Lower leg skin (tissue), 4 donors: ENCODE measurements around the gene SMARCA2. TPM values are rescaled to one million over a fixed set of nuclear protein-coding genes. Genes with fewer than 3 reads are reported as not detected.

ENCODE experiments used
- DNase-seq, 2 donors: peaks; one replicate each; pipeline ENCODE4 v3.0.0-alpha.2; 2019; ENCODE audit warnings: low spot score in 2 of 2
- H3K4me3 ChIP-seq: fragments of 200-600 bp; sonication (generic); 2 replicates; pipeline ENCODE4 v1.5.1; 2017; ENCODE audit warnings: mild to moderate bottlenecking, low read depth; ENCODE audit not compliant: poor library complexity, severe bottlenecking
- CTCF ChIP-seq, 3 donors: fragments of 450-650 bp; IDR thresholded peaks; one replicate each; pipeline ENCODE4 v1.5.1; 2016; ENCODE audit warnings: antibody characterized with exemption in 3 of 3, mild to moderate bottlenecking in 3 of 3, moderate library complexity in 2 of 3
- POLR2A ChIP-seq, 2 donors: fragments of 450-650 bp; IDR thresholded peaks; one replicate each; pipeline ENCODE4 v1.6.1; 2016 to 2017; ENCODE audit warnings: antibody characterized with exemption in 2 of 2, mild to moderate bottlenecking in 1 of 2, moderate library complexity in 1 of 2
- WGBS, 2 donors: methylation state at CpG; one replicate each; pipeline ENCODE4 v1.1.5; 2018; 5-methylcytosine and 5-hydroxymethylcytosine counted together
- intact Hi-C: fragments of 100-400 bp; cut with DNase I; formaldehyde crosslinking; loops from one replicate; pipeline ENCODE4 v1.15.0; 2023; ENCODE audit warnings: low total_unique reads
- total RNA-seq, 4 donors: library from RNA; depleted of rRNA; stranded (reverse); fragments of >200 nt; gene quantifications; one replicate each; pipeline ENCODE4 v1.1.0, GENCODE V29; 2016

SMARCA2 gene
- total RNA-seq, 4 donors from 2014 or later: 111 to 130 (median 114) TPM

DNA sequence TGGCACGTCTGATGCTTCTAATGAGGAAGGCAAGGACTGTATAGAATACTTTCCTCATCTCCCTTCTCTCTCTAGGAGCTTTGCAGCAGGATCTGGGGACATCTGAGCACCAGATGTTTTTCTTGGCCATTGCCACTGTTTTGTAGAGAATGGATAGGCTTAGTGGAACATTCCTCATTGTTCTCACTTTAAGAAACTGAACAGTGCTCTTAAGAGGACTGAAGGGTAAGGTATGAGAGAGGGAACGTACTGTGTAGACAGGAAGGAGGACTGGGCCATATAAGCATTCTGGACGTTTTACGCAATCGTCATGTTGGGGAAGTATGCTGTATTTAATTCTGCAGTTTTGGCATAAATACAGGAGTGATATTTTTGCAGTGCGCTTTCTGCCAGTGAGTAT, 70.6 kb downstream of the SMARCA2 start:
- H3K4me3 ChIP-seq: no peak overlapping the region
- DNase-seq: peak in 1 of 2 donors; percentile 32
- intact Hi-C loops: no loop called here
- WGBS, 2 donors: 37 to 43% methylated on average over 6 of the region's 6 CpGs
- TF ChIP-seq POLR2A (IDR thresholded peaks at IDR 0.05) (no peak), CTCF (IDR thresholded peaks at IDR 0.05) (no peak)

DNA sequence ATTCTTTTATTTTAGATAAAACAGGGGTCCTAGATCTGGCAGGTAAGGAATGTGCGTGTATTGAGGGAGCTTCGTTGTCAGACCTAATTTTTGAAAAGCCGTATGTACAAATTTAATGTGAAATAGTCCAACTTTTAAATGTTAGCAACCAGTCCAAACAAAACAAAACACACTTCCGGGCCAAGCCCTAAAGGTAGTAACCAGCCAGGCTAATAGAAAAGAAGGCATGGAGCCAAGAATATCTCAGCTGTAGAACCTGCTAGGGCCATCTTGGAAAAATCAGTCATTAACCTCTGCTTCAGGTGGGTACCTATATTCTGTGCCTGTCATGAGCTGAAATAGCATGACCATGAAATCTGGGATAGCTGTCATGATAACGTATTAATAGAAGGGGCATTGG, 71.0 kb downstream of the SMARCA2 start:
- H3K4me3 ChIP-seq: no peak overlapping the region
- DNase-seq: no peak
- intact Hi-C loops: no loop called here
- WGBS, 2 donors: 47 to 52% methylated on average over 5 of the region's 5 CpGs
- TF ChIP-seq CTCF (IDR thresholded peaks at IDR 0.05) (no peak), POLR2A (IDR thresholded peaks at IDR 0.05) (no peak)

DNA sequence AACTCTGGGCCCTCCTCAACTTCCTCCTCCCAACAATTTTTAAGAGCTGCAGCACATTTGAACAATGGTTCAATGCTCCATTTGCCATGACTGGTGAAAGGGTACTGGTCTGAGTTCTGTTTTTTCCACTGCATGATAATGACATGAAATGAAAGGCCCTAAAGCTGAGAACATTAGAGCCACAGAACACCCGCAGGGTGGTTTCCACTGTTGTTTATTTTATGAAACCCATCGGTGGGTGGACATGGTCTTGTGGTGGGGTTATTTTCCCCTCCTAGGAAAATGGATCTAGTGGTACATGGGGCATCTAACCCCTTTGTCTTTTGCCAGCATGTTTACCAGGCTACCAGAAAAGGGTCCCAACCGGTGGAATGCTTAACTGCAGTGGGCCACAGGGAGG, 71.8 kb downstream of the SMARCA2 start:
- TF ChIP-seq CTCF (IDR thresholded peaks at IDR 0.05) (no peak), POLR2A (IDR thresholded peaks at IDR 0.05) (no peak)
- intact Hi-C loops: no loop called here
- 97% methylated on average over 3 of the region's 3 CpGs for WGBS, 2 donors
- H3K4me3 ChIP-seq: no peak overlapping the region
- DNase-seq: no peak

DNA sequence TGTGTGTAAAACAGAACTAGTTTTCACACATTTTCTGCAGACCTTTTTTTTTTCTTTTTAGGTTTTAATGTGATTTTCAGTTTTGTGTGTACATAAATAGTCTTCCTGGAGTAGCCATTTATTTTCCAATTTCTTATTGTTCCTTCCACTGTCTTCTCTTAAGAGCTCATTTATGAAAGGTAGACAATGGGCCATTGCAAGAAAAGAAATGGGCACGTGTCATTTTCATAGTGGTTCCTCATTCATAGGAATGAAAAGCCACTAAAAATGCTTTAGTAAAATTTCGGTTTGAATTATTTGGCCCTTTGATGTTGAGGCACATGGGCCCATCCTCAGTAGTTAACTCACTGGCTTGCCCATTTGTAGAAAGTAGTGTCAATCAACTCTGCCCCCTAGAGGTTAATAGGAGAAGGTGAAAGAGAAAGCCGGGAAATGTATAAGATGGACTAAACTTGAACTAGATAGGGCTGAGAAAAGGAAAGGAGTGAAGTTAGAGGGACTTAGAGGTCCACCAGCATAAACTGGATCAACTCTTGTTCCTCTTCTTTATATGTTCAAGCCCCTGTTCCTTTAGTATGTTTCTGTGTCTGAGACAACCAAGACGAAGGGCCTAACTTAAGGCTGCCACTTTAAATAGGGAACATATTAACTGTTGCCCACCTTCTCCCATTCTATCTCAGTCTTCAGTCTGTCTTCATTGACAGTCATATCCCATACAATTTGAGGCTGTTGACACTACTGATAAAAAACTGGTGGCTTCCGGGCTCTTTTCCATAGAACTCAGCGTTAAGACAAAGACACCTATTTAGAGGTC, 72.6 kb downstream of the SMARCA2 start:
- WGBS, 2 donors: 84% methylated on average over 6 of the region's 6 CpGs
- DNase-seq: no peak
- H3K4me3 ChIP-seq: no peak overlapping the region
- intact Hi-C loops: no loop called here
- TF ChIP-seq CTCF (IDR thresholded peaks at IDR 0.05): no peak
- no peak for TF ChIP-seq POLR2A (IDR thresholded peaks at IDR 0.05)

DNA sequence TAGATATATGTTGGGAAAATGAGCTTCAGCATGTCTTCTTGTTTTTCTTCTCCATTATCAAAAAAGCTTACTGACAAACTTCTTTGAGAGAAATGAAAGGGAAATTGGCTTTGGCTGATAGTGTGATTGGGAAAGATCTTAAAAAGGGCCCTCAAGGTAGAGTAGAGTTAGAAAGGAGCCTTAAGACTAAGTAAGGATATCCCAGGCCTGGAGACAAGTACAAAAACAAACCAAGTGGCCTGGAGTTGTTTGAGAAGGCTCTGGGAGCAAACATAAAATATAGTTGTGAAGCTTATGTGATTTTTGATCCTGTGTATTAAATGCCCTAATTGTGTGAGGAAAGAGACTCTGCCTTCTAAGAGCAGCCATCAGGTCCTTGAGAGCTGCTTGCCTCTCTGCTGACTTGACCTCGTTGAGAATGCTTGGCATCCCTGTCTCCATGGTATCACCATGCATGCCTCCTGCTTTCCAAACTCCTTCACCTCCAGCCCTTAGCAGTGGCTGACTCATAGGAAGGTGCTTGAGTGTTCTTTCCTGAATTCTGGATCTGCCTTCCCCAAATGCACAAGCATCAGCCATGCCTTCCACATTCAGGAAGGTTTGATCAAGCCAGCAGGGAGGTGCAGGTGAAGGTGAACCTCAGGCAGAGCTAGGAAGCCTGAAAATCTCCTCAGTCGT, 78.9 kb downstream of the SMARCA2 start:
- H3K4me3 ChIP-seq: no peak overlapping the region
- intact Hi-C loops: no loop called here
- 51 to 52% methylated on average over 2 of the region's 2 CpGs for WGBS, 2 donors
- DNase-seq: no peak
- TF ChIP-seq CTCF (IDR thresholded peaks at IDR 0.05) (no peak), POLR2A (IDR thresholded peaks at IDR 0.05) (no peak)
